ENCODE results near the gene ISCA2. TPM values are rescaled to one million over a fixed set of nuclear protein-coding genes. Genes with fewer than 3 reads are reported as not detected.

Gene ISCA2, protein sequence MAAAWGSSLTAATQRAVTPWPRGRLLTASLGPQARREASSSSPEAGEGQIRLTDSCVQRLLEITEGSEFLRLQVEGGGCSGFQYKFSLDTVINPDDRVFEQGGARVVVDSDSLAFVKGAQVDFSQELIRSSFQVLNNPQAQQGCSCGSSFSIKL
- total RNA-seq = 13.9 and 28.6 TPM in 2 replicates

DNA sequence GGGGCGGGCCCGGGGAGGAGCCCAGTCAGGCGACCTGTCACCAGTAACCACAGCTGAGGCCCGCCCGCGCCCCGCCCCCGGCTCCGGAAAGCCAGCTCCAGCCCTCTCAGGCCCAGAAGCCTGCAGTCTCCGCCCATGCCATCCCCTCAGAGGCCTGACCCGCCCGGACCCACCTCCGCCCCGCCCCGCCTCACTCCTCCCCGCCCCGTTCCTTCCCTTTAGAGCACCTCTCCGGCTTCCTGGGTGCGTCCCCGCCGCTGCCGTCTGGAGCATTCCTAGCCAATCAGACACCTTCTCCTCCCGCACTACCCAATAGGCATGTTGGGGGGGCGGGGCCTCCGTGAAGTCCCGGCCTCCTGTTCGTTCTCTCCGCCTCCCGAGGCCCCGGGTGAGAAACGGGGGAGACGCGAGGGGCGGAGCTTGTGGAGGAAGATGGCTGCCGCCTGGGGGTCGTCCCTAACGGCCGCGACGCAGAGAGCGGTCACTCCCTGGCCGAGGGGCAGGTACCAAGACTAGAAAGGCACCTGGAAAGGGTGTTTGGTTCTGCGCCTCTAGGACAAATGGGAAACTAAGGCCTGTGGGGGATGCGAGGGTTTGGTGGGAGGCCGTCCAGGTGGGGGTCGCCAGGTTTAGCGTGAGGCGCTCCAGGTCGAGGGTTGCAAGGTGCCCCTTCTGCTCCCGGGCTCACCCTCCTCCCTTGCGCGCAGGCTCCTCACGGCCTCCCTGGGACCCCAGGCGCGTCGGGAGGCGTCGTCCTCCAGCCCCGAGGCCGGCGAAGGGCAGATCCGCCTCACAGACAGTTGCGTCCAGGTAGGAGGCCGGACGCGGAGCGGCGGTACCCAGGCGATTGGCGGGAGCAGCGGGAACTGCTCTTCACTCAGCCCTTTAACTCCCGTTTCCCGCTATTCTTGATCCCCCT lies at the start of gene ISCA2:
TSS of gene ISCA2 (plus strand) at position 423 of the 919 bp plus-strand sequence. CDS start at position 433, 10 bp downstream.

GRCh38 chr14:74492776-74493342 lies 706 bp upstream of the ISCA2 start, which contains the start of gene NPC2:
Gene NPC2, minus strand, starts transcription at chr14:74493305. Its CDS starts 31 bp downstream, at chr14:74493274.

Other genes starting within 250 kb of the ISCA2 start
- 26.2 and 30.1 TPM in 2 replicates for gene ABCD4, start 190.8 kb upstream of the ISCA2 start, total RNA-seq
- not detected in 2 replicates for gene VRTN, start 145.3 kb upstream of the ISCA2 start, total RNA-seq
- gene SYNDIG1L, start 67.6 kb upstream of the ISCA2 start, total RNA-seq = not detected in 2 replicates
- gene NPC2, start 460 bp upstream of the ISCA2 start, total RNA-seq = 1,022 and 1,323 TPM in 2 replicates
- gene LTBP2, start 118.5 kb downstream of the ISCA2 start, total RNA-seq = 137 and 138 TPM in 2 replicates
- gene AREL1, start 219.3 kb downstream of the ISCA2 start, total RNA-seq = 16.8 and 24.5 TPM in 2 replicates
- 28.8 and 36.8 TPM in 2 replicates for gene FCF1, start 219.4 kb downstream of the ISCA2 start, total RNA-seq

All from mammary microvascular endothelial cell (primary cell).